Measurements from ENCODE around the gene SH2D4B.

DNA sequence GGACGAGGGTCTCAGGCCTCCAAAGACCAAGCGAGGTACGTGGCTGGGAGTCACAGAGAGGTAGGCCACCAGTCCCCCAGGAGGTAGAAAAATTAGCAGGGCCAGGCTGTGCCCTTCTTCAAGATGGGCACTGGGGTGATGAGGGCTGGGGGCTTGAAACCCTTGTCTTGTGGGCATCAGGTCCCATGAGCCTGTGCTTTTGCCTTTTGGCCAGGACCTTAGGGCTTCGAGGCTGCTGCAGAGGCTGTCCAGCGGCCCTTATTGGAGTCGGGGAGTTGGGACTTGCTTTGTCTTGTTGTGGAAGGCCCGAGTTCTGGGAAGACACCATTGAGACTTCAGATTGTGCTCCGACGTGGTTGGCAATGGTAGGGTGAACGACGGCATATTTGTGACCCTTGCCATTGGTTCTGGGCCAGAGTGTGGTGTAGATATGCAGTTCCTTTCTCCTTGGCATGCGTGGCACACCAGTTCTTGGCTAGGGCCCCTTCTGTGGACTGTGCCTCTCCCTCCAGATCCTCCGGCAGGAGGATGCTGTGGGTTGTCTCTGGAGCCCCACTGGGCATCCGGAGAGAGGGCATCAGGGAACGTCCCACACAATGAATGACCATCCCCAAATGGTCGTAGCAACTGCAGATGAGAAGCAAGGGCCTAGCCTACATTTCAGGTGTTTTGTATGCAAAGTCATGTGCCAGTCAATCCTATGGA, 931 bp downstream of the SH2D4B start:
- TF ChIP-seq CTCF (IDR thresholded peaks at IDR 0.05) (no peak), POLR2A (IDR thresholded peaks at IDR 0.05) (no peak)
